ENCODE measurements around the gene ATRN.

ATRN gene

GRCh38 chr20:3545401-3545925 lies 74.6 kb downstream of the ATRN start:
- Histone ChIP-seq H3K27ac (ENCODE audit: low read length) (no peak overlapping the region), H2AFZ (ENCODE audit: low read depth, low read length) (no peak overlapping the region), H4K20me1 (ENCODE audit: insufficient read depth, low read length) (no peaks in the 10 kb centered on the region), H3K4me1 (ENCODE audit: insufficient read depth, low read length) (no peaks in the 10 kb centered on the region), H3K27me3 (ENCODE audit: insufficient read depth, low read length, poor library complexity) (no peaks in the 10 kb centered on the region), H3K9me3 (ENCODE audit: insufficient read depth, low read length, severe bottlenecking) (no peaks in the 10 kb centered on the region), H3K4me2 (ENCODE audit: insufficient read depth, low read length) (no peak overlapping the region), H3K4me3 (ENCODE audit: low read depth in 1 of 2, low read length in 2 of 2) (no peak overlapping the region), H3K79me2 (ENCODE audit: insufficient read depth, low read length) (no peaks in the 10 kb centered on the region), H3K9ac (ENCODE audit: low read depth, low read length) (no peak overlapping the region), H3K36me3 (ENCODE audit: insufficient read depth, low read length) (no peaks in the 10 kb centered on the region; the same call in 1 of the 2 replicates)
- ATAC-seq (ENCODE audit: insufficient read depth, low read depth) (no peak), DNase-seq (no peak)
- TF ChIP-seq EZH2 (IDR thresholded peaks at IDR 0.05; ENCODE audit: borderline replicate concordance, low read depth, low read length, severe bottlenecking) (no peak), CTCF (IDR thresholded peaks at IDR 0.05; ENCODE audit: borderline replicate concordance, extremely low read depth, low read length, poor library complexity, severe bottlenecking) (no peak)

GRCh38 chr20:3547906-3548305 lies 77.1 kb downstream of the ATRN start:
- Histone ChIP-seq H3K4me3 (ENCODE audit: low read depth in 1 of 2, low read length in 2 of 2) (no peak overlapping the region), H3K9ac (ENCODE audit: low read depth, low read length) (no peak overlapping the region), H3K9me3 (ENCODE audit: insufficient read depth, low read length, severe bottlenecking) (no peaks in the 10 kb centered on the region), H3K79me2 (ENCODE audit: insufficient read depth, low read length) (no peaks in the 10 kb centered on the region), H3K4me1 (ENCODE audit: insufficient read depth, low read length) (no peaks in the 10 kb centered on the region), H2AFZ (ENCODE audit: low read depth, low read length) (no peak overlapping the region), H4K20me1 (ENCODE audit: insufficient read depth, low read length) (no peaks in the 10 kb centered on the region), H3K27ac (ENCODE audit: low read length) (no peak overlapping the region), H3K27me3 (ENCODE audit: insufficient read depth, low read length, poor library complexity) (no peaks in the 10 kb centered on the region), H3K4me2 (ENCODE audit: insufficient read depth, low read length) (no peak overlapping the region), H3K36me3 (ENCODE audit: insufficient read depth, low read length) (no peaks in the 10 kb centered on the region; the same call in 1 of the 2 replicates)
- no peak for TF ChIP-seq CTCF (IDR thresholded peaks at IDR 0.05; ENCODE audit: borderline replicate concordance, extremely low read depth, low read length, poor library complexity, severe bottlenecking)
- no peak for TF ChIP-seq EZH2 (IDR thresholded peaks at IDR 0.05; ENCODE audit: borderline replicate concordance, low read depth, low read length, severe bottlenecking)
- ATAC-seq (ENCODE audit: insufficient read depth, low read depth): no peak
- DNase-seq: no peak

GRCh38 chr20:3550837-3551236 lies 80.0 kb downstream of the ATRN start:
- Histone ChIP-seq H2AFZ (ENCODE audit: low read depth, low read length) (no peak overlapping the region), H3K36me3 (ENCODE audit: insufficient read depth, low read length) (no peaks in the 10 kb centered on the region; the same call in 1 of the 2 replicates), H3K27ac (ENCODE audit: low read length) (no peak overlapping the region), H3K4me3 (ENCODE audit: low read depth in 1 of 2, low read length in 2 of 2) (no peak overlapping the region), H3K9ac (ENCODE audit: low read depth, low read length) (no peak overlapping the region), H3K27me3 (ENCODE audit: insufficient read depth, low read length, poor library complexity) (no peaks in the 10 kb centered on the region), H4K20me1 (ENCODE audit: insufficient read depth, low read length) (no peaks in the 10 kb centered on the region), H3K4me1 (ENCODE audit: insufficient read depth, low read length) (no peaks in the 10 kb centered on the region), H3K9me3 (ENCODE audit: insufficient read depth, low read length, severe bottlenecking) (no peaks in the 10 kb centered on the region), H3K79me2 (ENCODE audit: insufficient read depth, low read length) (no peaks in the 10 kb centered on the region), H3K4me2 (ENCODE audit: insufficient read depth, low read length) (no peak overlapping the region)
- no peak for TF ChIP-seq EZH2 (IDR thresholded peaks at IDR 0.05; ENCODE audit: borderline replicate concordance, low read depth, low read length, severe bottlenecking)
- no peak for TF ChIP-seq CTCF (IDR thresholded peaks at IDR 0.05; ENCODE audit: borderline replicate concordance, extremely low read depth, low read length, poor library complexity, severe bottlenecking)
- ATAC-seq (ENCODE audit: insufficient read depth, low read depth): no peak
- no peak for DNase-seq
